HG02973 (cell line): Measurements from ENCODE around the gene ACBD6.
"Not testable (repeated sequence)": the region's sequence is repeated elsewhere in the genome, so short reads cannot be mapped to it uniquely, and the experiment has no call there.

Experiments used
- ATAC-seq: cut with Tn5 transposase; IDR thresholded peaks from one replicate; pipeline ENCODE4 v1.9.1; 2021; ENCODE audit warnings: moderate library complexity; ENCODE audit not compliant: unreplicated experiment

The ACBD6 gene

GRCh38 chr1:180489976-180490375 lies 12.4 kb downstream of the ACBD6 start:
- no peak for ATAC-seq

GRCh38 chr1:180489313-180489712 lies 13.1 kb downstream of the ACBD6 start:
- no peak for ATAC-seq

- ATAC-seq, result no peak
Observed at GRCh38 chr1:180488661-180489060, 13.7 kb downstream of the ACBD6 start.

- no peak for ATAC-seq
Observed at GRCh38 chr1:180486092-180486491, 16.3 kb downstream of the ACBD6 start.

DNA sequence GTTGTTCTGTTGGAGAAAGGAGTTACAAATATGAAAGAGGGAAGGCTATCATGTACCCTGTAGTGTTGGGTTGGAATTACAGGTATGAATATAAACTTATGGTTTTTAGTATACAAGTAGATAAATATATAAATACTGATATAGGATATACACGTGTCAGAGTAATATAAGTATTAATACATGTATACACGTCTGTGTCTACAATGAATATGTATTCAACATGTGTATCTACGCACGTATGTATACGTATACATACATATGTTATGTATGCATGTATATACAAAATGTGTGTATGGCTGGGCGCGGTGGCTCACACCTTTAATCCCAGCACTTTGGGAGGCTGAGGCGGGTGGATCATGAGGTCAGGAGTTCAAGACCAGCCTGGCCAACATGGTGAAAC lies 17.9 kb downstream of the ACBD6 start:
- no peak for ATAC-seq

DNA sequence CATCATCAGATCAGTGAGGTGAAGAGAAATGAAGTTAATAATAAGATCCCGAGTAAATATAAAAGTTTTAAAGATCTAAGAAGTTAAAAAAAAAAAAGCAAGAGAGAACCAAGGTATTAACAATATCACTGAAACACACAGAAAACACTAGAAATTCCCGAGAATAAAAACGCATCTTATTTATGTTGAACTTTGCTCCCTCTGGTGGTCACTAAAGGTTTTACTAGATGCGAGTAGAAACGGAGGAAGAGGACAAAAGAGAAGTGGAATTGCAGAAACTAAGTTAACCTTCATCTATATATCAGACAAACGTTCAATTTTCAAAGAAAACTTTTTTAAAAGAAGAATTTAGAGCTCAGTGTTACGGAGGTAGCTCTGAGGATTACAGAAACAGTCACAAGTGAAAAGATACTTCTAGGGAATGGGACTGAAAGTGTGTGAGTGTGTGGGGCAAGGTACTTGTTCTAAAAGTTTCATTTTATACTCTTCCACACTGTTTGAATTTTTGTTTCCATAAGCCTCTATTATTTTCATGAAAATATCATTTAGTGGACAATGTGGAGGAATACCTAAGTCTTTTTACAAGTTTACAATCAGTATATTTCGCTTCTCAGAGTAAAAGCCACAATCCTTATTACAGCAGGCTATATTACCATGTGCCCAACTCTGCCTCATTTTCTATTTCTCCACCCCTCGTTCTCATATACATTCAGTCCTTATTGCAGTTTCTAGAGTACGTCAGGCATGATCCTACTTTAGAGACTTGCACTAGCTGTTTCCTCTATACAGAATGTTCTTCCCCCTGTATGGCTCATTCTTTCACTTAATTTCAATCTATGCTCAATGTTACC lies 19.7 kb downstream of the ACBD6 start:
- no peak for ATAC-seq

GRCh38 chr1:180470031-180470430 lies 32.3 kb downstream of the ACBD6 start:
- ATAC-seq, result no peak

DNA sequence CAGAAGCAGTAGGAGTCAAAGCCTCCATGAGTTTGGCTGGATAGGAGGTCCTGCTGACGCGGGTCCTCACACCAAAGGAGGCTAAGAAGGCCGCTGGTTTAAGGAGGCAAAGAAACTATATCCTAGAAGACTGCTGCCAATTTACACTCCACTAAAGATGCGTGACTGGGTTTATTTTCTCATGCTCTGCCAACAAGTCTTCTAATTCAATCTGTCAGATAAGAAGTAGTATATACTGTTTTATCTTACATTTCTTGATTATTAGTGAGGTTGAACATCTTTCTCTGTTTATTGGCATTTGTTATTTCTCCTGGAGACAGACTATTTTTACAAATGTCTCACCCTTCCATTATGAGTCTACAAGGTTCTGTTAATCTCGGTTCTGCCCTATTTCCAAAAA lies 34.1 kb downstream of the ACBD6 start:
- ATAC-seq, result no peak

- ATAC-seq, result no peak
Observed at GRCh38 chr1:180462102-180462501, 40.3 kb downstream of the ACBD6 start.

- ATAC-seq, result not testable (repeated sequence)
Observed at GRCh38 chr1:180461682-180462081, 40.7 kb downstream of the ACBD6 start.

GRCh38 chr1:180458807-180459206 lies 43.6 kb downstream of the ACBD6 start:
- ATAC-seq, result no peak

GRCh38 chr1:180456191-180456590 lies 46.2 kb downstream of the ACBD6 start:
- ATAC-seq, result no peak

- ATAC-seq, result no peak
Observed at GRCh38 chr1:180451504-180451903, 50.9 kb downstream of the ACBD6 start.

DNA sequence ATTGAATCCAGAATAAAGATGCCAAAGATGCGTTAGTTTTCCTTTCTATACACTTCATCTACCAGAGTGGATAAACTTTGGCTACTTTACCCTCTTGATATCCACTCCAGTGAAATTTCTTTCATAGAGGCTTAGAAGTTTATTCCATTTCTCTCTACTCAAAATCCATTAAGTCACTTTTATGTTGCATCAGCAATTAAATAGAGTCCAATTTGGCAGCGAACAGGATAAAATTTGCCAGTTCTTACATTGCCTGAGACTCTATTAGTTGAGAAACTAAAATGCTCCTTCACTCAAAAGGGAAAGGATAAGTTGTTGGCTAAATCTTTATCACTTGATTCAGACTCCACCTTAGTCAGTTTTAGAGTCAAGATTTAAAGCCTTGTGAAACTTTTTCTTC lies 57.9 kb downstream of the ACBD6 start:
- ATAC-seq, result no peak

DNA sequence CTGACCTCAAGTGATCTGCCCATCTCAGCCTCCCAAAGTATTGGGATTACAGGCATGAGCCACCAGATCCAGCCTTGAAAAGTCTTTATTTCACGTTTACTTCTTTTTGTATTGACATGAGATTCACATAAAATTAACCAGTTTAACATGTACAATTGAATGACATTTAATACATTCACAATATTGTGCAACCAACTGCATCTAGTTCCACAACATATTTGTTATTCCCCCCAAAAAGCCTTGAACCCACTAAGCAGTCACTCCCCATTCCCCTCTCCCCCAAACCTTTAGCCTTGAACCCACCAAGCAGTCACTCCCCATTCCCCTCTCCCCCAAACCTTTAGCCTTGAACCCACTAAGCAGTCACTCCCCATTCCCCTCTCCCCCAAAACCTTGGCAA lies 62.0 kb downstream of the ACBD6 start:
- no peak for ATAC-seq

DNA sequence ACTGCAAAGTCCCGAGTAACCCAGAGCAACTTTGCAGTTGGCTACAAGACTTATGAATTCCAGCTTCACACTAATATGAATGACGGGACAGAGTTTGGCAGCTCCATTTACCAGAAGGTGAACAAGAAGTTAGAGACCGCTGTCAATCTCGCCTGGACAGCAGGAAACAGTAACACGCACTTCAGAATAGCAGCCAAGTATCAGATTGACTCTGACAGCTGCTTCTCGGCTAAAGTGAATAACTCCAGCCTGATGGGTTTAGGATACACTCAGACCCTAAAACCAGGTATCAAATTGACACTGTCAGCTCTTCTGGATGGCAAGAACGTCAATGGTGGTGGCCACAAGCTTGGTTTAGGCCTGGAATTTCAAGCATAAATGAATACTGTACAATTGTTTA lies 66.8 kb downstream of the ACBD6 start:
- no peak for ATAC-seq

DNA sequence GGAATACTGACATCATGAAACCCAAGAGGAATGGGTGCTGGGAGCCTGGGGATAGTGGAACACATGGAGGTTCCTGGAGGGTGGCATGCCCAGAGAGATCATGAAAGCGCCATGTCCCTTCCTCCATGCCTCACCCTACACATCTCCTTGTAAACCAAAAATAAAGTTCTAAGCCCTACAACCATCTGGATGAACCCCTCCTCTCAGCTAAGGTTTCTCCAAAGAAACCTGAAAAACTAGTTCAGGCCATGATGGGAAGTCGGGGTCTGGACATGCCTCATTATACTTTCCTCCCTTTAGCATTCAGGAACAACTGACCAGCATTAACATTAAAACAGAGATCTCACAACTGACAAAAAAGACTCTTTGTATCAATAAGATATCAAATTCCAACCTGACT lies 68.5 kb downstream of the ACBD6 start:
- ATAC-seq, result no peak

GRCh38 chr1:180431683-180432082 lies 70.7 kb downstream of the ACBD6 start:
- no peak for ATAC-seq

DNA sequence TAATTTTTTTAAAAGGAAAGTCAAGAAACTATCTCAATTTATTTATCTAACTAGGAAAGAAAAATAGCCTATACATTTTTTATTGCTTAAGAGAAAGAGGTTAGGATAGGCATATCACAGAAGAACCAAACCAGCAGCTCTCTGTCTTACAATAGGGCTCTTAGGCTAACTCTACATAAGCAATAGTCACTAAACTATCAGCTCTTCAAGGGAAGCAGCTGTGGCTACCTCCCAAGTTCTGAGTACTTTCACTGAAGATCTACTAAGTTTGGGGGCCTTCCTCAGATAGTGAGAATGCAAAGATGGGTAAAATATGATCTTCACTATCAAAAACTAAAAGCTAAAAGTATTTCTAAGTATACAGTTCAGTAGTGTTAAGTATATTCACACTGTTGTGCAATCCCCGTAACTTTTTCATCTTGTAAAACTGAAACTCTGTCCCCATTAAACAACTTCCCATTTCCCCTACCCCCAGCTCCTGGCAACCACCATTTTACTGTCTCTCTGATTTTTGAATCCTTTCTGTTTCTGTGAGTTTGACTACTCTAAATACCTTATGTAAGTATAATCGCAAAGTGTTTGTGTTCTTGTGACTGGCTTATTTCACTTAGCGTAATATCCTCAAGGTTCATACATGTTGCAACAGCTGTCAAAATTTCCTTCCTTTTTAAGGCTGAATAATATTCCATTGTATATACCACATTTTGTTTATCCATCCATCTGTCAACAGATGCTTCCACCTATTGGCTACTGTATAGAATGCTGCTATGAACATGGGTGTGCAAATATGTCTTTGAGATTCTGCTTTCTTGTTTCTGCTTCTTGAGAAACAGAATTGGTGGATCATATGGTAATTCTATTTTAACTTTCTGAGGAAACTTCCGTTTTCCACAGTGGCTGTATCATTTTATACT lies 73.3 kb downstream of the ACBD6 start:
- ATAC-seq, result no peak

DNA sequence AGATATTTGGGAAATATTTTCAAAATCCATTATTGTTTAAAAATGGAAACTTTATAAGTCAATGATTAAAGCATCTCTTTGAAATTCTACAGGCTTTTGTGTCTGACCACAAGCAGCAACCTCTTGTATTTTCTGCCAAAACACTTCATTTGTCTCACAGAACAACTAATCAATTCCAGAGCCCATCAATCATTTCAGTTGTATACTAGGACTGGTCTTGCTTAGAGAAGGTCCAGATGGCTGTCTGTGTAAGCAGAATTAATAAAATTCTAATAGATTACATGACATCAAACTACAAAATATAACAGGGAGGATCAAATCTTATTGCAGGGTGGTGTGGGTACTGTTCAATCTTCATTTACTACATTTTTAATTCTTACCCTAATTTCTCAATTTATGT lies 76.4 kb downstream of the ACBD6 start:
- ATAC-seq, result no peak

DNA sequence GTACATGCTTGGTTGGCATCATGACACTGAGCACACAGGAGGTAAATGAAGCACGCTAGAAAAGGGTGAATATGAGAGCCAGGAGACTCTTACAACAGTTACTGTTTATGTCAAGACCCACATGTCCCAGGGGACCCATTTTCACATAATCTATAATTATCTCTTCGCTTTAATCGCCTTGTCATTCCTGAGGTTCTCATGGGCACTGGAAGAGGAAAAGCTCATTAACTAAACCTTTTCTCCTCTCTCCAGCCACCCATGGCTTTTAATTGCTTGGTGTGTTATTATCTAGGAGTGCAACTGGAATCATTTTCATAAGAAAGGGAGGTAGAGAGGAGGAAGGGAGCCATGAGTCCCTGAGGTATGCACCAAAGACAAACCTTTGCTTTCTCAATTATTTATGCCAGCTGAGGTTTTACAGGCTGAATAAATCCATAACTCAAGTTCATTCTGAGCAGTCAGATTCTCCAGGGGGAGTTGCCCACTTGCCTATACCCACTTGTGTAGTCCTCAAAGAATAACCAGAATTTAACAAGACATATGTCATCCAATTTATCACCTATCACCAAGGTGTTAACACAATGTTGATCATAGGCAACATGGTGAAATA lies 77.4 kb downstream of the ACBD6 start:
- ATAC-seq, result no peak

DNA sequence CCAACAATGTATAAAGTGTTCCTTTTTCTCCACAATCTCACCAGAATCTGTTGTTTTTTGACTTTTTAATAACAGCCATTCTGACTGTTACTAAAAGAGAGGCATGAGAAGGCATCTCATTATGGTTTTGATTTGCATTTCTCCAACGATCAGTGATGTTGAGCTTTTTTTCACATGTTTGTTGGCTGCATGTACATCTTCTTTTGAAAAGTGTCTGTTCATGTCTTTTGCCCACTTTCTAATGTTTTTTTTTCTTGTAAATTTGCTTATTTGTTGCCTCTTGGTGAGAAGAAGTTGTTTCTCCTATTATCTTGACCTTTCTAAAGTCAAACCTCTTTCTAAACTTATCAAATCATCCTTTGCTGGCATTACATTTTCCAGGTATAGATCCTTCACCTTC lies 80.8 kb downstream of the ACBD6 start:
- no peak for ATAC-seq
